ENCODE measurements around the gene TNFAIP3.

Gene TNFAIP3

DNA sequence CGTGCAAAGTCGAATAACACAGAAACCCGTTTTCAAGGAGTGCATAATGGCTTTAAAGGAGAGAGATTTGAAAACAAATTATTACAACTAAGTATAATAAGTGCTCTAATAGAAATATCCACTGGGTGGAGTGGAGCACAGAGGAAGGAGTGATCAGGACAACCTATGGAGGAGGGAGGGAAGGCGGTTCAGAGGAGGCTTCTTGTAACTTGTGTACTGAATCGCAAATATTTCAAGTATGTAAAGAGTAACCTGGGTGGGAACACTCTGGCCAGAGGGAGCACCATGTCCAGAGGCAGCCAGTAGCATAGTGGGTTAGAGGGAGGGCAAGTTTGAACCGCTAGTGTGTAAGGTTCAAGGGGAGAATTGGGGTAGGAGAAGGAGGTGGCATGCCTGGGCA lies 21.6 kb upstream of the TNFAIP3 start:
- H3K4me1 ChIP-seq (ENCODE audit: insufficient read depth, low read length) = no peaks in the 10 kb centered on the region
- no peak for ATAC-seq (ENCODE audit: insufficient read depth, low read depth)
- H3K9me3 ChIP-seq (ENCODE audit: insufficient read depth, low read length, severe bottlenecking) = no peaks in the 10 kb centered on the region
- no peaks in the 10 kb centered on the region for H3K27me3 ChIP-seq (ENCODE audit: insufficient read depth, low read length, poor library complexity)
- no peak for DNase-seq
- H3K4me3 ChIP-seq (ENCODE audit: low read depth in 1 of 2, low read length in 2 of 2) = no peak overlapping the region
- TF ChIP-seq EZH2 (IDR thresholded peaks at IDR 0.05; ENCODE audit: borderline replicate concordance, low read depth, low read length, severe bottlenecking) = no peak
- TF ChIP-seq, protein P1, sequence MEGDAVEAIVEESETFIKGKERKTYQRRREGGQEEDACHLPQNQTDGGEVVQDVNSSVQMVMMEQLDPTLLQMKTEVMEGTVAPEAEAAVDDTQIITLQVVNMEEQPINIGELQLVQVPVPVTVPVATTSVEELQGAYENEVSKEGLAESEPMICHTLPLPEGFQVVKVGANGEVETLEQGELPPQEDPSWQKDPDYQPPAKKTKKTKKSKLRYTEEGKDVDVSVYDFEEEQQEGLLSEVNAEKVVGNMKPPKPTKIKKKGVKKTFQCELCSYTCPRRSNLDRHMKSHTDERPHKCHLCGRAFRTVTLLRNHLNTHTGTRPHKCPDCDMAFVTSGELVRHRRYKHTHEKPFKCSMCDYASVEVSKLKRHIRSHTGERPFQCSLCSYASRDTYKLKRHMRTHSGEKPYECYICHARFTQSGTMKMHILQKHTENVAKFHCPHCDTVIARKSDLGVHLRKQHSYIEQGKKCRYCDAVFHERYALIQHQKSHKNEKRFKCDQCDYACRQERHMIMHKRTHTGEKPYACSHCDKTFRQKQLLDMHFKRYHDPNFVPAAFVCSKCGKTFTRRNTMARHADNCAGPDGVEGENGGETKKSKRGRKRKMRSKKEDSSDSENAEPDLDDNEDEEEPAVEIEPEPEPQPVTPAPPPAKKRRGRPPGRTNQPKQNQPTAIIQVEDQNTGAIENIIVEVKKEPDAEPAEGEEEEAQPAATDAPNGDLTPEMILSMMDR (IDR thresholded peaks at IDR 0.05; ENCODE audit: borderline replicate concordance, extremely low read depth, low read length, poor library complexity, severe bottlenecking) = peak; percentile 13
- H3K4me2 ChIP-seq (ENCODE audit: insufficient read depth, low read length) = no peak overlapping the region
- H2AFZ ChIP-seq (ENCODE audit: low read depth, low read length) = no peak overlapping the region
- H3K79me2 ChIP-seq (ENCODE audit: insufficient read depth, low read length) = no peaks in the 10 kb centered on the region
- H3K36me3 ChIP-seq (ENCODE audit: insufficient read depth, low read length) = no peaks in the 10 kb centered on the region
- no peaks in the 10 kb centered on the region for H4K20me1 ChIP-seq (ENCODE audit: insufficient read depth, low read length)
- no peak overlapping the region for H3K9ac ChIP-seq (ENCODE audit: low read depth, low read length)
- no peak overlapping the region for H3K27ac ChIP-seq (ENCODE audit: low read length)

- no peak overlapping the region for H2AFZ ChIP-seq (ENCODE audit: low read depth, low read length)
- H3K4me2 ChIP-seq (ENCODE audit: insufficient read depth, low read length) = no peak overlapping the region
- H3K4me1 ChIP-seq (ENCODE audit: insufficient read depth, low read length) = no peaks in the 10 kb centered on the region
- ATAC-seq (ENCODE audit: insufficient read depth, low read depth) = no peak
- no peaks in the 10 kb centered on the region for H3K79me2 ChIP-seq (ENCODE audit: insufficient read depth, low read length)
- TF ChIP-seq, protein P1 (IDR thresholded peaks at IDR 0.05; ENCODE audit: borderline replicate concordance, extremely low read depth, low read length, poor library complexity, severe bottlenecking) = no peak
- no peak for TF ChIP-seq EZH2 (IDR thresholded peaks at IDR 0.05; ENCODE audit: borderline replicate concordance, low read depth, low read length, severe bottlenecking)
- H3K27ac ChIP-seq (ENCODE audit: low read length) = no peak overlapping the region
- H3K4me3 ChIP-seq (ENCODE audit: low read depth in 1 of 2, low read length in 2 of 2) = no peak overlapping the region
- no peaks in the 10 kb centered on the region for H3K36me3 ChIP-seq (ENCODE audit: insufficient read depth, low read length)
- H3K9ac ChIP-seq (ENCODE audit: low read depth, low read length) = no peak overlapping the region
- no peaks in the 10 kb centered on the region for H4K20me1 ChIP-seq (ENCODE audit: insufficient read depth, low read length)
- no peak for DNase-seq
- H3K9me3 ChIP-seq (ENCODE audit: insufficient read depth, low read length, severe bottlenecking) = no peaks in the 10 kb centered on the region
- H3K27me3 ChIP-seq (ENCODE audit: insufficient read depth, low read length, poor library complexity) = no peaks in the 10 kb centered on the region
These were observed 20.8 kb upstream of the TNFAIP3 start for GRCh38 chr6:137846274-137846673.

DNA sequence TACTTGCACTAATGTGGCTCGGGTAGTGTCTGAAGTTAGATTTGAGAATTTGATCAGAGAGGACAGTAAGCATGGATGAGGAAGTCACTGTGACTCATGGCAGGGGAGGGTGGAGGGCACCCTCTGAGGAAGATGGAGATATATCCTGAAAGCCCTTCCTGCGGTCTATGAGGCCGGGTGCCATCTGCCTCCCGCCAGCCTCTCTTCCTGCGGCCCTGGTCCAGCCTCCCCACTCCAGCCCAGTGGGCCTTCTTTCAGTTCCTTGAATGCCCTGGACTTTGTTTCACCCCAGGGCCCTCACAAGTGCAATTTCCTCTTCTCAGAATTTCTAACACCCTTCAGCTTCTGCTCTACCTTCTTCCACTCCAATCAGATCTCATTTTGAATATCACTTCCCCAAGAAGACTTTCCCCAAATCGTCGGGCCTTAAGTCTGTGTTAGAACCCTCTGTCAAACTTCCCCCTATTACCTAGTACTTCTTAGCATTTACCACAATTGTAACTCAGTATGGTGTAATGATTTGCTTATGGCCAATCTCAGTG lies 20.2 kb upstream of the TNFAIP3 start:
- ATAC-seq (ENCODE audit: insufficient read depth, low read depth) (peak; percentile 31; the same call in 1 of the 3 replicates), DNase-seq (no peak)
- H3K27ac ChIP-seq (ENCODE audit: low read length) = no peak overlapping the region
- no peaks in the 10 kb centered on the region for H3K4me1 ChIP-seq (ENCODE audit: insufficient read depth, low read length)
- no peaks in the 10 kb centered on the region for H3K79me2 ChIP-seq (ENCODE audit: insufficient read depth, low read length)
- no peak overlapping the region for H3K4me3 ChIP-seq (ENCODE audit: low read depth in 1 of 2, low read length in 2 of 2)
- no peaks in the 10 kb centered on the region for H4K20me1 ChIP-seq (ENCODE audit: insufficient read depth, low read length)
- H3K9ac ChIP-seq (ENCODE audit: low read depth, low read length) = no peak overlapping the region
- no peaks in the 10 kb centered on the region for H3K9me3 ChIP-seq (ENCODE audit: insufficient read depth, low read length, severe bottlenecking)
- TF ChIP-seq EZH2 (IDR thresholded peaks at IDR 0.05; ENCODE audit: borderline replicate concordance, low read depth, low read length, severe bottlenecking) = no peak
- H3K4me2 ChIP-seq (ENCODE audit: insufficient read depth, low read length) = no peak overlapping the region
- H3K36me3 ChIP-seq (ENCODE audit: insufficient read depth, low read length) = no peaks in the 10 kb centered on the region
- H3K27me3 ChIP-seq (ENCODE audit: insufficient read depth, low read length, poor library complexity) = no peaks in the 10 kb centered on the region
- no peak overlapping the region for H2AFZ ChIP-seq (ENCODE audit: low read depth, low read length)

- Histone ChIP-seq H3K36me3 (ENCODE audit: insufficient read depth, low read length) (no peaks in the 10 kb centered on the region), H3K9me3 (ENCODE audit: insufficient read depth, low read length, severe bottlenecking) (no peaks in the 10 kb centered on the region), H3K4me1 (ENCODE audit: insufficient read depth, low read length) (no peaks in the 10 kb centered on the region), H3K9ac (ENCODE audit: low read depth, low read length) (no peak overlapping the region), H3K27me3 (ENCODE audit: insufficient read depth, low read length, poor library complexity) (no peaks in the 10 kb centered on the region), H4K20me1 (ENCODE audit: insufficient read depth, low read length) (no peaks in the 10 kb centered on the region), H3K79me2 (ENCODE audit: insufficient read depth, low read length) (no peaks in the 10 kb centered on the region), H3K4me3 (ENCODE audit: low read depth in 1 of 2, low read length in 2 of 2) (no peak overlapping the region), H3K27ac (ENCODE audit: low read length) (no peak overlapping the region), H3K4me2 (ENCODE audit: insufficient read depth, low read length) (no peak overlapping the region), H2AFZ (ENCODE audit: low read depth, low read length) (no peak overlapping the region)
- ATAC-seq (ENCODE audit: insufficient read depth, low read depth) (no peak), DNase-seq (no peak)
- TF ChIP-seq, protein P1 (IDR thresholded peaks at IDR 0.05; ENCODE audit: borderline replicate concordance, extremely low read depth, low read length, poor library complexity, severe bottlenecking) = no peak
- TF ChIP-seq EZH2 (IDR thresholded peaks at IDR 0.05; ENCODE audit: borderline replicate concordance, low read depth, low read length, severe bottlenecking) = no peak
These were observed 19.3 kb upstream of the TNFAIP3 start for GRCh38 chr6:137847748-137848147.
